Neutrophil (primary cell): ENCODE measurements around the gene KXD1.
A peak's percentile ranks its signal among the peaks of the same experiment; 100 is the strongest.

Source experiments
- H3K27ac ChIP-seq: fragments of 200-600 bp; sonication (generic); 2 replicates; pipeline ENCODE4 v1.5.1; 2016; ENCODE audit warnings: mild to moderate bottlenecking, moderate library complexity
- H3K27me3 ChIP-seq: fragments of 200-600 bp; sonication (generic); 2 replicates; pipeline ENCODE4 v1.6.0; 2016; ENCODE audit warnings: mild to moderate bottlenecking
- H3K36me3 ChIP-seq: fragments of 200-600 bp; sonication (generic); 2 replicates; pipeline ENCODE4 v1.5.1; 2017
- H3K4me1 ChIP-seq, 2 experiments: fragments of 200-600 bp in 1 of 2; sonication (generic) in 1 of 2; 1 replicate in 1 of 2; 2 replicates in 1 of 2; pipeline versions ENCODE4 v1.5.1 to v1.6.1; 2013 to 2016; ENCODE audit warnings: low read depth in 1 of 2, low read length in 1 of 2, mild to moderate bottlenecking in 1 of 2, moderate library complexity in 1 of 2; ENCODE audit not compliant: control insufficient read depth in 1 of 2, insufficient read depth in 1 of 2
- H3K4me3 ChIP-seq, 2 experiments: fragments of 200-600 bp in 1 of 2; sonication (generic) in 1 of 2; 1 replicate in 1 of 2; 2 replicates in 1 of 2; pipeline ENCODE4 v1.5.1; 2013 to 2016; ENCODE audit warnings: low read depth in 1 of 2, low read length in 1 of 2, mild to moderate bottlenecking in 1 of 2, moderate library complexity in 1 of 2
- H3K9me3 ChIP-seq: fragments of 200-600 bp; sonication (generic); 2 replicates; pipeline ENCODE4 v1.5.1; 2016
- CTCF ChIP-seq: fragments of 200-600 bp; sonication (generic); IDR thresholded peaks from 2 replicates; pipeline ENCODE4 v1.5.1; 2016; ENCODE audit warnings: antibody characterized with exemption

Gene KXD1

DNA sequence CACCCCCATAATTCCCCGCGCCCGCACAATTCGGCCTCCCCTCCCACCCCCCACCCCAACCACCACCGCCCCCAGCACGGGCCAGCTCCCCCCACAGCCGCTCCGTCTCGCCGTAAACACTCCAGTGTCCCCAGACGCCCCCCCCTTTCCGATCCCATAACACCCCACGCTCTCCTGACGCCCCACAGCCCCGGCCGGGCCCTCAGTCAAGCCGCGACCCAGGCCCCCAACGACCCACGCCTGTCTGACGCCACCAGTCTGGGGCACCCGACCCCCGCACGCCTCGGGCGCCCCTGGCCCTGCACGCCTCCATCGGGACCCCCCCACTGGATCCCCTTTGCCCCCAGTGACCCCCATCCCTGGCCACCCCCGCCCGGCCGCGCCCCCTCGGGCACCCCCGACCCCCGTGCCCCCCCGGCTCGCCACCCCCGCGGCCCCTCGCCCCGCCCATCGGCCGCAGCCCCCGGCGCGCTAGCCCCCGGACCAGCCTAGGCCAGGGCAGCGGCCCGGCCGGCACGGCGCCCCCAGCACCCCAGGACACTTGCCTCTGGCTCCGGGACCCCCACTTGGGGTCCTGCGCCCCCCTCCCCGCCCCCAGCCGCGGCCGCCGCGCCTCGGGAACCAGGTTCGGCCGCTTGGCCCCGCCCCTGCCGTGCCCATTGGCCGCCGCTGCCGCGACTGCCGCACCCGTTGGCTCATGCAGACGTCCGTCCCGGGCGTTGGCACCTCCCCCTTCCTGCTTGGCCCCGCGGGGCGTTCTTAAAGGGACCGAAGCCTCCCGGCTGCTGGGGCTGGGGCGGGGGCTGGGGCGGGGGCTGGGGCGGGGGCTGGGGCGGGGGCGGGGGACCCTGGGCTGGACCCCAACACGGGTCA, 14.5 kb upstream of the KXD1 start, which contains the start of gene FKBP8:
Gene FKBP8, minus strand, starts transcription at position 633 of the 873 bp plus-strand sequence. CDS start 1,603 bp downstream, outside the sequence.
- TF ChIP-seq CTCF: no peak
- Histone ChIP-seq H3K27me3 (no peaks in the 10 kb centered on the region), H3K27ac (peak within 1 kb of the TSS; percentile 95), H3K36me3 (peaks cover 38% of the 10 kb centered on the region), H3K4me3 (peak within 1 kb of the TSS; percentile 73 to 82), H3K9me3 (no peaks in the 10 kb centered on the region), H3K4me1 (peaks cover 41 to 42% of the 10 kb centered on the region in 2 experiments)

DNA sequence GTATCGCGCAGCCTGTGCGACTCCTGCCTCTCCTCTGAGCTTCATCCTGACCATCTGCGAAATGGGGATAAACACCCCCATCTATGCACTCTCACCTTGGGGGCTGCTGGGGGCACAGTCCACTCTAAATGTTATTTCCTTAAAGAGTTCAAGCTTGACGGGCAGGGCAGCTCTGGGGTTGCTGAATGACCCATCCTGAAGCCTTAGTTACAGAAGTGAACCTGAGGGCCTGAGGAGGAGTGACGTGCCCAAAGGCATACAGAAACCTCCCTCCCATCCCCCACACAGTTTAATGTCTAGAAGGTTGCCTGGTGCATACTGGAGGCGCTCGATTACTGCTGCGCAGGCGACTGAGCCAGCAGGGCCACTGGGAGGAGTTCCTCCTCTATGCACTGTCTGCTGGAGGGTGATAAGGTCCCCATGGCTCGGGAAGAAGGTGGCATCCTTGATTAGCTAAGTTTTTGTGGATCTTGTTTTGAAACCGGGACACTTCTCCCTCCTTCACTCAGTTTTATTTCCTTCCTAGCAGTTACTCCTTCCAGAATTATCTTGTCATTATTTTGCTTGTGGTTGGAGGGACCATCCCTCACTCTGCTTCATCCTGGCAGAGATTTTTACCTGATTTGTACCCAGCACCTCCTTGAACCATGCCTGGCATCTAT, 13.7 kb upstream of the KXD1 start:
- Histone ChIP-seq H3K4me3 (peak overlapping the region; percentile 73 to 82), H3K4me1 (peaks cover 41 to 42% of the 10 kb centered on the region in 2 experiments), H3K36me3 (peaks cover 30% of the 10 kb centered on the region), H3K27ac (peak overlapping the region; percentile 95), H3K27me3 (no peaks in the 10 kb centered on the region), H3K9me3 (no peaks in the 10 kb centered on the region)
- TF ChIP-seq CTCF: peak; percentile 47

- H3K27ac ChIP-seq: no peak overlapping the region
- no peaks in the 10 kb centered on the region for H3K9me3 ChIP-seq
- no peaks in the 10 kb centered on the region for H3K36me3 ChIP-seq
- no peak overlapping the region for H3K4me3 ChIP-seq
- H3K27me3 ChIP-seq: peaks cover 7% of the 10 kb centered on the region
- no peak for TF ChIP-seq CTCF
- no peaks in the 10 kb centered on the region for H3K4me1 ChIP-seq
These were observed 6.0 kb upstream of the KXD1 start for GRCh38 chr19:18551631-18552030.

DNA sequence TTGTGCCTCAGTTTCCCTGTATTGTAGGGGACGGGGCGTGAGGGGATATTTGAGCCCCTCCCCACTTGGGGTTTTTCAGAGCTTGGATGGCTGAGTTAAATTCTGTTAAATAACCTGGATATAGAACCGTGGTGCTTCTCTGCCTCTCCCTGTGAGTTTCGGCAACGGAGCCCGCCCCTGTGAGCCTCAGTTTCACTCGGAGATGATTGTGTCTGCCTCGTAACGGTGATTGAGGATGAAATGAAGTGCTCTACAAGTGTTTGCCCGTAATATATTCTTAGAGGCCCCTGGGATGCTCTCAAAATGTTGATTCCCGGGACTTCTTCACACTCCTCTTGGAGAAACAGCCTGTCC, 509 bp downstream of the KXD1 start:
- TF ChIP-seq CTCF: no peak
- Histone ChIP-seq H3K4me3 (peak overlapping the region; percentile 93 to 96), H3K36me3 (peaks cover 14% of the 10 kb centered on the region), H3K27me3 (no peaks in the 10 kb centered on the region), H3K9me3 (no peaks in the 10 kb centered on the region), H3K27ac (peak overlapping the region; percentile 89), H3K4me1 (peaks cover 10 to 22% of the 10 kb centered on the region in 2 experiments)

DNA sequence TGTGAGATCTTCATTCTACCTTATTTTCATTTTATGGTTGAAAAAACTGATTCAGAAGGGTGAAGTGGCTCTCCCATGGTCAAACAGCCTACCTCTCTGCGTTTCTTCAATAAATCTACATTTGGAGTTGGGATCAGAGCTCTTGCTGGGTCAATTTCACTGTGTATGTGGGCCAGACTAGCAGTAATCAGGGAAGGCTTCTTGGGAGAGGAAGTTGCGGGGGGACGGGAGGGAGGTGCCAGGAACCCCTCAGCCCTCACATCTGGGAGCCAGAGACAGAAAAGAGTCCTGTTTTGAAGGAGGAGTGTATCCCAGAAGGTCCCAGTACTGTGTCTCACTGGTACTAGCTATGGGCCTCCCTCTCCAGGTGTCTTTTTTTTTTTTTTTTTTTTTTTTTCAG, 934 bp downstream of the KXD1 start:
- Histone ChIP-seq H3K27ac (peak overlapping the region; percentile 89), H3K27me3 (no peaks in the 10 kb centered on the region), H3K4me1 (peaks cover 10 to 22% of the 10 kb centered on the region in 2 experiments), H3K9me3 (no peaks in the 10 kb centered on the region), H3K36me3 (peaks cover 18% of the 10 kb centered on the region), H3K4me3 (peak overlapping the region; percentile 93 to 96)
- TF ChIP-seq CTCF: no peak
